ENCODE results near the gene OXSR1.
"Not testable (repeated sequence)": the region's sequence is repeated elsewhere in the genome, so short reads cannot be mapped to it uniquely, and the experiment has no call there.

Gene OXSR1

GRCh38 chr3:38271553-38271952 is 106.2 kb downstream of the OXSR1 start:
- DNase-seq (ENCODE audit: low spot score), result no peak

- no peak for DNase-seq (ENCODE audit: low spot score)
Observed at GRCh38 chr3:38274864-38275649, 109.7 kb downstream of the OXSR1 start.

GRCh38 chr3:38275658-38276057 is 110.3 kb downstream of the OXSR1 start:
- no peak for DNase-seq (ENCODE audit: low spot score)

GRCh38 chr3:38276081-38276916 is 111.0 kb downstream of the OXSR1 start:
- DNase-seq (ENCODE audit: low spot score), result no peak

GRCh38 chr3:38276917-38277630 is 111.7 kb downstream of the OXSR1 start:
- no peak for DNase-seq (ENCODE audit: low spot score)

- no peak for DNase-seq (ENCODE audit: low spot score)
Observed at GRCh38 chr3:38278841-38279240, 113.5 kb downstream of the OXSR1 start.

GRCh38 chr3:38281895-38282686 is 116.8 kb downstream of the OXSR1 start, which contains the start of gene SLC22A14:
TSS of gene SLC22A14 (plus strand) at chr3:38282294. CDS start at chr3:38306027, 23,733 bp downstream.
- DNase-seq (ENCODE audit: low spot score), result no peak

GRCh38 chr3:38283810-38284755 is 118.7 kb downstream of the OXSR1 start:
- DNase-seq (ENCODE audit: low spot score), result peak; percentile 86

- DNase-seq (ENCODE audit: low spot score), result no peak
Observed at GRCh38 chr3:38284756-38285150, 119.4 kb downstream of the OXSR1 start.

GRCh38 chr3:38289286-38290217 is 124.2 kb downstream of the OXSR1 start:
- DNase-seq (ENCODE audit: low spot score), result not testable (repeated sequence)

- not testable (repeated sequence) for DNase-seq (ENCODE audit: low spot score)
Observed at GRCh38 chr3:38297053-38297452, 131.7 kb downstream of the OXSR1 start.

GRCh38 chr3:38297537-38297936 is 132.2 kb downstream of the OXSR1 start:
- DNase-seq (ENCODE audit: low spot score), result no peak

- peak; percentile 24 for DNase-seq (ENCODE audit: low spot score)
Observed at GRCh38 chr3:38297947-38298711, 132.8 kb downstream of the OXSR1 start.

Data from AG08395 (cell line).